DND-41 (cell line): ENCODE data around the gene FHOD3.

ENCODE experiments used
- ATAC-seq: fragments of 200-7000 bp; cut with Tn5 transposase; 3 replicates; pipeline ENCODE4 v1.9.1; 2021; ENCODE audit warnings: low read depth; ENCODE audit not compliant: insufficient read depth
- DNase-seq: peaks from one replicate; pipeline ENCODE4 v3.0.0-alpha.2; 2020
- H2AFZ ChIP-seq: 2 replicates; pipeline ENCODE4 v1.6.0; 2012; ENCODE audit warnings: low read depth, low read length
- H3K27ac ChIP-seq: 2 replicates; pipeline ENCODE4 v1.5.1; 2012; ENCODE audit warnings: low read length, inconsistent platforms
- H3K27me3 ChIP-seq: fragments of 200-600 bp; sonication (generic); 2 replicates; pipeline ENCODE4 v1.6.0; 2012; ENCODE audit warnings: low read length, mild to moderate bottlenecking, inconsistent platforms; ENCODE audit not compliant: insufficient read depth, poor library complexity
- H3K36me3 ChIP-seq: 2 replicates; pipeline ENCODE4 v1.5.1; 2012; ENCODE audit warnings: low read length, inconsistent platforms; ENCODE audit not compliant: insufficient read depth
- H3K4me1 ChIP-seq: 2 replicates; pipeline ENCODE4 v1.5.1; 2012; ENCODE audit warnings: mild to moderate bottlenecking, low read length; ENCODE audit not compliant: insufficient read depth
- H3K4me2 ChIP-seq: 2 replicates; pipeline ENCODE4 v1.6.0; 2012; ENCODE audit warnings: mild to moderate bottlenecking, moderate library complexity, low read length, inconsistent platforms; ENCODE audit not compliant: insufficient read depth
- H3K4me3 ChIP-seq, 2 experiments: fragments of 200-600 bp in 1 of 2; shearing (Covaris generic) in 1 of 2; 2 replicates each; pipeline ENCODE4 v1.5.1; 2012 to 2016; ENCODE audit warnings: inconsistent platforms in 2 of 2, low read length in 2 of 2, mild to moderate bottlenecking in 2 of 2, low read depth in 1 of 2, moderate library complexity in 1 of 2
- H3K79me2 ChIP-seq: 2 replicates; pipeline ENCODE4 v1.6.0; 2012; ENCODE audit warnings: low read length, inconsistent platforms; ENCODE audit not compliant: insufficient read depth
- H3K9ac ChIP-seq: 2 replicates; pipeline ENCODE4 v1.6.0; 2012; ENCODE audit warnings: low read depth, mild to moderate bottlenecking, inconsistent platforms, low read length, moderate library complexity
- H3K9me3 ChIP-seq: 2 replicates; pipeline ENCODE4 v1.5.1; 2012; ENCODE audit warnings: low read length, moderate library complexity, mild to moderate bottlenecking, inconsistent platforms; ENCODE audit not compliant: insufficient read depth, severe bottlenecking
- H4K20me1 ChIP-seq: 2 replicates; pipeline ENCODE4 v1.6.0; 2012; ENCODE audit warnings: low read length; ENCODE audit not compliant: insufficient read depth
- EZH2 ChIP-seq: IDR thresholded peaks from 3 replicates; pipeline ENCODE4 v1.6.1; 2012; ENCODE audit warnings: borderline replicate concordance, low read depth, mild to moderate bottlenecking, moderate library complexity, low read length, inconsistent platforms; ENCODE audit not compliant: severe bottlenecking
- TF ChIP-seq, protein P1 (sequence below): IDR thresholded peaks from 2 replicates; pipeline ENCODE4 v1.5.1; 2012; ENCODE audit warnings: borderline replicate concordance, low read length, moderate library complexity, mild to moderate bottlenecking; ENCODE audit not compliant: poor library complexity, severe bottlenecking; ENCODE audit errors: extremely low read depth

Gene FHOD3

DNA sequence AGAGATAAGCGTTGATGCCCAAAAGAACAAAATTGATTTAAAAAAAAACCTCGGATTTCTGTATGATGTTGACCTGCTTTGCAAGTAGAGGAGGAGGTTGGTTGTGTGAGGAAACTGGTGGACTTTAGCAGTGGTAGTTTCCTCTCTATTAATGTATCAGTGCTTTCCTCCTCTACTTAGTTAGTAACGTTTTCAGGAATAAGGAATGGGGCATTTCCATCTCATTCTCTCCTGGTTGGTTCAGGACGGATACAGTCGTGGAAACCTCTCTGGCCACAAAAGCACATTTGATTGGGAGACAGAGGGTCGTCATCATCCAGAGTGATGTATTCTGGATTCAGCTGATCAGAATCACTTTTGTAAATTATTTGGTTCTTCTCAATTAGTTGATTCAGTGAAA is 1.5 kb downstream of the FHOD3 start:
- Histone ChIP-seq H3K27ac (no peak overlapping the region), H3K36me3 (no peaks in the 10 kb centered on the region), H3K9me3 (no peaks in the 10 kb centered on the region), H2AFZ (no peak overlapping the region), H3K27me3 (no peaks in the 10 kb centered on the region), H3K79me2 (no peaks in the 10 kb centered on the region), H3K4me3 (no peak overlapping the region), H3K9ac (no peak overlapping the region), H4K20me1 (no peaks in the 10 kb centered on the region), H3K4me1 (no peaks in the 10 kb centered on the region), H3K4me2 (no peak overlapping the region)
- DNase-seq (no peak), ATAC-seq (no peak)
- TF ChIP-seq, protein P1, sequence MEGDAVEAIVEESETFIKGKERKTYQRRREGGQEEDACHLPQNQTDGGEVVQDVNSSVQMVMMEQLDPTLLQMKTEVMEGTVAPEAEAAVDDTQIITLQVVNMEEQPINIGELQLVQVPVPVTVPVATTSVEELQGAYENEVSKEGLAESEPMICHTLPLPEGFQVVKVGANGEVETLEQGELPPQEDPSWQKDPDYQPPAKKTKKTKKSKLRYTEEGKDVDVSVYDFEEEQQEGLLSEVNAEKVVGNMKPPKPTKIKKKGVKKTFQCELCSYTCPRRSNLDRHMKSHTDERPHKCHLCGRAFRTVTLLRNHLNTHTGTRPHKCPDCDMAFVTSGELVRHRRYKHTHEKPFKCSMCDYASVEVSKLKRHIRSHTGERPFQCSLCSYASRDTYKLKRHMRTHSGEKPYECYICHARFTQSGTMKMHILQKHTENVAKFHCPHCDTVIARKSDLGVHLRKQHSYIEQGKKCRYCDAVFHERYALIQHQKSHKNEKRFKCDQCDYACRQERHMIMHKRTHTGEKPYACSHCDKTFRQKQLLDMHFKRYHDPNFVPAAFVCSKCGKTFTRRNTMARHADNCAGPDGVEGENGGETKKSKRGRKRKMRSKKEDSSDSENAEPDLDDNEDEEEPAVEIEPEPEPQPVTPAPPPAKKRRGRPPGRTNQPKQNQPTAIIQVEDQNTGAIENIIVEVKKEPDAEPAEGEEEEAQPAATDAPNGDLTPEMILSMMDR = no peak
- TF ChIP-seq EZH2 = no peak

DNA sequence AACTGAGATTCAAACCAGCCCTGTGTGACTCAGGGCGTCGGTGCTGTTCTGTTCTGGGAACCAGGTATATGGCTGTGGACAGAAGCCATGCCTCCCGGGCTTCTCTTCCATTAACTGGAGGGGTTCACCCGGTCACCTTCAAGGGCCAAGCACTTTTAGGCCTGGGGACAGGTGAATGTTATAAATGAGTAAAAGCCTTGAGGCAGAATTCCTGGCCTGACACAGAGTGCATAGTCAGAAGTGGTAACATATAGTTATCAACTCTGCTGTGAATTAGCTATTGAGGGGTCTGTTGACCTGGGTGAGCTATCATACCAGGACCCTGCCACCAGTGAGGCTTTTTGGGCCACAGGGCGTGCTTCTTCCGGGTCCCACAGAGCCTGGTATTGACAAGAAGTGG is 2.7 kb downstream of the FHOD3 start:
- DNase-seq (no peak), ATAC-seq (no peak)
- Histone ChIP-seq H3K27me3 (peaks cover 3% of the 10 kb centered on the region), H3K4me2 (no peak overlapping the region), H2AFZ (no peak overlapping the region), H3K4me1 (no peaks in the 10 kb centered on the region), H4K20me1 (no peaks in the 10 kb centered on the region), H3K27ac (no peak overlapping the region), H3K9ac (no peak overlapping the region), H3K79me2 (no peaks in the 10 kb centered on the region), H3K9me3 (no peaks in the 10 kb centered on the region), H3K36me3 (no peaks in the 10 kb centered on the region), H3K4me3 (no peak overlapping the region)
- TF ChIP-seq, protein P1 = no peak
- TF ChIP-seq EZH2 = no peak

DNA sequence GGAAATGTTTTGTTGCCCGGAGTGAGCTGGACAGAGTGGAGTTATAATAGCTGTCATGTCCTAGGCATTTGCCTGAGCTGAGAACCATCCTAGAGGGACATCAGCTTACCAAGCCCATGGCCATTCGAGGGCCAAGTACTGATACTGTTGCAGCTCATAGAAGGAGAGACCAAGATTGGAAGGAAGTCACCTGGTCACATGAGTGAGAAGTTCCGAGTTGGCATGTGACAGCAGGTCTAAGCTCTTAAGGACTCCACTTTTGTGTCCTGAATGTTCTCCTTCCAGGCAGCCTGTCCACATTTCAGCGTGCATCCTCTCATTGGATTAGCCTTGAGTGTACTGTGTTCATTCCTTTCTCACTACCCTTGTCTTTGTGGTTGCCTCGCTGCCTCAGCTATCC is 4.4 kb downstream of the FHOD3 start:
- TF ChIP-seq EZH2 = no peak
- TF ChIP-seq, protein P1 = no peak
- H3K27me3 ChIP-seq = peaks cover 3% of the 10 kb centered on the region
- no peak overlapping the region for H3K4me3 ChIP-seq
- no peak overlapping the region for H3K4me2 ChIP-seq
- no peak overlapping the region for H3K27ac ChIP-seq
- no peaks in the 10 kb centered on the region for H3K9me3 ChIP-seq
- no peaks in the 10 kb centered on the region for H3K36me3 ChIP-seq
- no peaks in the 10 kb centered on the region for H3K79me2 ChIP-seq
- no peak for ATAC-seq
- H3K4me1 ChIP-seq = no peaks in the 10 kb centered on the region
- no peak for DNase-seq
- no peaks in the 10 kb centered on the region for H4K20me1 ChIP-seq
- H3K9ac ChIP-seq = no peak overlapping the region
- H2AFZ ChIP-seq = peak overlapping the region; percentile 49; the same call in 1 of the 2 replicates

DNA sequence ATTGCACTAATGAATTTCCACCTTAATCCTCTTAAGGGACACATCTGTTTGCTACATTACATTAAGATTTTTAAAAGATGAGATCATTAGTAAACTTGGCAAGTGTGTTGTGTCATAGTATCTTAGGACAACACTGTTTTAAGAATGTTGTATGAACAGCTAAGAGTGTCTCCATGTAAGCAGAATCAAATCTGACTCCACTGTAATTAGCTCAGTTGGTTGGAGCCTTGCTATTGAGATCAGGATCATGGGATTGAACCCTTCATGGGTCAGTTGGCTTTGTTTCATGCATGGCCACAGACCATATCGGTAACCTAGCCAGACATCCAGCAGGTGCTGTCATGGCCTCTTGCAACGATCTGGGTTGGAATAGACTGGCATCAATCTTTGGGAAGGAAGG is 5.2 kb downstream of the FHOD3 start:
- H3K4me2 ChIP-seq = no peak overlapping the region
- H3K27ac ChIP-seq = no peak overlapping the region
- no peak for ATAC-seq
- H3K27me3 ChIP-seq = peaks cover 3% of the 10 kb centered on the region
- no peak overlapping the region for H3K9ac ChIP-seq
- H3K9me3 ChIP-seq = no peaks in the 10 kb centered on the region
- no peak overlapping the region for H3K4me3 ChIP-seq
- no peaks in the 10 kb centered on the region for H3K4me1 ChIP-seq
- TF ChIP-seq, protein P1 = no peak
- no peak for TF ChIP-seq EZH2
- H4K20me1 ChIP-seq = no peaks in the 10 kb centered on the region
- H2AFZ ChIP-seq = no peak overlapping the region
- H3K79me2 ChIP-seq = no peaks in the 10 kb centered on the region
- DNase-seq = no peak
- no peaks in the 10 kb centered on the region for H3K36me3 ChIP-seq
